ENCODE data around the gene WIPI1.
"Not testable (repeated sequence)": the region's sequence is repeated elsewhere in the genome, so short reads cannot be mapped to it uniquely, and the experiment has no call there.

DNA sequence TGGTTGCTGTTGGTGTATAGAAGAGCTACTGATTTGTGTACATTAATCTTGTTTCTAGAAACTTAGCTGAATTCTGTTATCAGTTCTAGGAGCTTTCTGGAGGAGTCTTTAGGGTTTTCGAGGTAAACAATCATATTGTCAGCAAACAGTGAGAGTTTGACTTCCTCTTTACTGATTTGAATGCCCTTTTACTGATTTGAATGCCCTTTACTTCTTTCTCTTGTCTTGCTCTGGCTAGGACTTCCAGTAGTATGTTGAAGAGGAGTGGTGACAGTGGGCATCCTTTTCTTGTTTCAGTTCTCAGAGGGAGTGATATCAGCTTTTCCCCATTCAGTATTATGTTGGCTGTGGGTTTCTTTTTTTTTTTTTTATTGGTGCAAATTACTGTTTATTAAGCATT, 49.6 kb downstream of the WIPI1 start:
- TF ChIP-seq CTCF, POLR2AphosphoS5, POLR2A (IDR thresholded peaks at IDR 0.05): not testable (repeated sequence)
